HepG2 (cell line): ENCODE data around the gene SEZ6L. TPM values are rescaled to one million over a fixed set of nuclear protein-coding genes. Genes with fewer than 3 reads are reported as not detected.

Source experiments
- ATAC-seq: fragments of 200-7000 bp; cut with Tn5 transposase; 3 replicates; pipeline ENCODE4 v1.9.1; 2020; ENCODE audit warnings: mild to moderate bottlenecking, moderate library complexity
- BruUV-seq: library from RNA; stranded (reverse); fragments of 400-500 nt; replicated peaks from 2 replicates; lab custom pipeline; 2021; lab: Mats Ljungman, UMichigan
- CTCF ChIA-PET: fragments of 300-600 bp; formaldehyde crosslinking; extraction: SDS; loops from one replicate; lab custom pipeline; 2021; ENCODE audit warnings: low total read pairs, inconsistent platforms, low intra/inter-chr PET ratio; lab: Yijun Ruan, JAX
- POLR2A ChIA-PET: fragments of 350-600 bp; sonication (Branson Sonifier 250); formaldehyde crosslinking; loops from one replicate; lab custom pipeline; 2020; ENCODE audit warnings: antibody characterized with exemption, inconsistent platforms; lab: Yijun Ruan, JAX
- DNase-seq: peaks from one replicate; pipeline ENCODE4 v3.0.0-alpha.2; 2015; ENCODE audit warnings: low spot score
- FAIRE-seq: peaks from 3 replicates; lab custom pipeline; 2011; peaks lifted over from hg19 to GRCh38; lab: Jason Lieb, UNC
- H2AFZ ChIP-seq: one replicate; pipeline ENCODE4 v1.6.1; 2011; ENCODE audit warnings: low read length, inconsistent platforms
- H3K27ac ChIP-seq: fragments of 300-600 bp; 3 replicates; pipeline ENCODE4 v1.8.0; 2011; ENCODE audit warnings: mixed run types, mild to moderate bottlenecking, mixed read lengths, low read length, inconsistent platforms; ENCODE audit not compliant: insufficient read depth; ENCODE audit errors: extremely low read length
- H3K27me3 ChIP-seq, 2 experiments: fragments of 200-600 bp in 1 of 2; 2 replicates in 1 of 2; 3 replicates in 1 of 2; pipeline versions ENCODE4 v1.6.0 to v1.8.0; 2011; ENCODE audit warnings: low read length in 2 of 2, mild to moderate bottlenecking in 2 of 2, moderate library complexity in 2 of 2, inconsistent platforms in 1 of 2; ENCODE audit not compliant: insufficient read depth in 2 of 2, control insufficient read depth in 1 of 2
- H3K36me3 ChIP-seq, 2 experiments: fragments of 200-600 bp in 1 of 2; replicated peaks in 1 of 2; 2 replicates in 1 of 2; 3 replicates in 1 of 2; pipeline versions ENCODE4 v1.5.1 to v1.8.0; 2011; ENCODE audit warnings: low read length in 2 of 2, inconsistent platforms in 1 of 2; ENCODE audit not compliant: insufficient read depth in 2 of 2, control insufficient read depth in 1 of 2
- H3K4me1 ChIP-seq: 2 replicates; pipeline ENCODE4 v1.5.1; 2012; ENCODE audit warnings: low read length, inconsistent platforms; ENCODE audit not compliant: insufficient read depth
- H3K4me2 ChIP-seq: 2 replicates; pipeline ENCODE4 v1.6.0; 2011; ENCODE audit warnings: low read depth, low read length, inconsistent platforms
- H3K4me3 ChIP-seq, 3 experiments: fragments of 200-600 bp in 1 of 3; sonication (generic), shearing (Covaris generic) in 1 of 3; replicated peaks in 1 of 3; 2 replicates each; pipeline ENCODE4 v1.5.1; 2011 to 2016; ENCODE audit warnings: low read length in 3 of 3, inconsistent platforms in 2 of 3, low read depth in 2 of 3, mild to moderate bottlenecking in 2 of 3, control low read depth in 1 of 3, mixed read lengths in 1 of 3; ENCODE audit not compliant: insufficient read depth in 1 of 3
- H3K79me2 ChIP-seq: one replicate; pipeline ENCODE4 v1.6.1; 2011; ENCODE audit warnings: low read length, inconsistent platforms; ENCODE audit not compliant: insufficient read depth
- H3K9ac ChIP-seq: 2 replicates; pipeline ENCODE4 v1.6.0; 2011; ENCODE audit warnings: mild to moderate bottlenecking, low read depth, low read length, inconsistent platforms; ENCODE audit not compliant: insufficient read depth
- H3K9me3 ChIP-seq: 2 replicates; pipeline ENCODE4 v1.5.1; 2012; ENCODE audit warnings: mild to moderate bottlenecking, low read length
- H4K20me1 ChIP-seq: 2 replicates; pipeline ENCODE4 v1.6.0; 2011; ENCODE audit warnings: inconsistent platforms, mild to moderate bottlenecking, low read length, moderate library complexity; ENCODE audit not compliant: insufficient read depth
- CEBPG ChIP-seq: IDR thresholded peaks from 2 replicates; pipeline ENCODE4 v1.6.1; 2016
- CREB1 ChIP-seq, 2 experiments: fragments of 450-650 bp in 1 of 2; IDR thresholded peaks; 2 replicates each; pipeline ENCODE4 v1.6.1; 2016 to 2017; ENCODE audit warnings: control low read depth in 1 of 2, mild to moderate bottlenecking in 1 of 2, missing compliant biosample characterization in 1 of 2, missing genetic modification characterization in 1 of 2
- DNMT3B ChIP-seq: conservative IDR thresholded peaks from 2 replicates; pipeline ENCODE4 v1.6.1; 2016; ENCODE audit warnings: missing biosample characterization, control low read depth
- EZH2 ChIP-seq: conservative IDR thresholded peaks from 2 replicates; pipeline ENCODE4 v1.6.1; 2012; ENCODE audit warnings: mild to moderate bottlenecking, low read depth, low read length, moderate library complexity
- FOXP4 ChIP-seq: sonication (generic); formaldehyde crosslinking; IDR thresholded peaks from 2 replicates; pipeline ENCODE4 v1.4.0; 2020; ENCODE audit warnings: missing genetic modification reagents
- HOXD1 ChIP-seq: sonication (generic); formaldehyde crosslinking; IDR thresholded peaks from 2 replicates; pipeline ENCODE4 v1.5.0; 2020; ENCODE audit warnings: missing genetic modification reagents
- KAT8 ChIP-seq: IDR thresholded peaks from 2 replicates; pipeline ENCODE4 v1.6.1; 2016; ENCODE audit warnings: missing genetic modification reagents, missing compliant biosample characterization
- MYNN ChIP-seq: sonication (generic); formaldehyde crosslinking; IDR thresholded peaks from 2 replicates; pipeline ENCODE4 v1.4.0; 2020; ENCODE audit warnings: mild to moderate bottlenecking, low read depth, missing genetic modification reagents
- PCBP1 ChIP-seq: fragments of 200-400 bp; formaldehyde crosslinking; IDR thresholded peaks from 2 replicates; pipeline ENCODE4 v1.6.1; 2017; ENCODE audit warnings: mild to moderate bottlenecking, low read depth, low read length, borderline replicate concordance
- PHF20 ChIP-seq: sonication (generic); formaldehyde crosslinking; IDR thresholded peaks from 2 replicates; pipeline ENCODE4 v1.5.0; 2020; ENCODE audit warnings: mild to moderate bottlenecking, missing genetic modification reagents
- POGK ChIP-seq: sonication (generic); formaldehyde crosslinking; conservative IDR thresholded peaks from 2 replicates; pipeline ENCODE4 v1.8.0; 2022; ENCODE audit warnings: mild to moderate bottlenecking, moderate library complexity, missing genetic modification reagents
- POGZ ChIP-seq: sonication (generic); formaldehyde crosslinking; IDR thresholded peaks from 2 replicates; pipeline ENCODE4 v1.4.0; 2020; ENCODE audit warnings: mild to moderate bottlenecking, missing genetic modification reagents
- POLR2AphosphoS5 ChIP-seq: IDR thresholded peaks from 2 replicates; pipeline ENCODE4 v1.6.1; 2012; ENCODE audit warnings: low read depth, low read length
- POLR2G ChIP-seq: fragments of 200-400 bp; formaldehyde crosslinking; IDR thresholded peaks from 2 replicates; pipeline ENCODE4 v1.6.1; 2018; ENCODE audit warnings: mild to moderate bottlenecking, low read depth, low read length, moderate library complexity
- SCMH1 ChIP-seq: sonication (generic); formaldehyde crosslinking; IDR thresholded peaks from 2 replicates; pipeline ENCODE4 v1.9.0; 2021; ENCODE audit warnings: missing genetic modification reagents, mild to moderate bottlenecking, borderline replicate concordance
- TAF15 ChIP-seq: fragments of 200-400 bp; formaldehyde crosslinking; IDR thresholded peaks from one replicate; pipeline ENCODE4 v1.6.1; 2018; ENCODE audit warnings: mild to moderate bottlenecking, low read depth, low read length; ENCODE audit not compliant: poor library complexity, severe bottlenecking
- YY1 ChIP-seq: IDR thresholded peaks from 2 replicates; pipeline ENCODE4 v1.6.1; 2011; ENCODE audit warnings: low read length, low read depth, moderate library complexity, mild to moderate bottlenecking; ENCODE audit not compliant: insufficient read depth, insufficient replicate concordance
- ZBTB20 ChIP-seq: sonication (generic); formaldehyde crosslinking; IDR thresholded peaks from 2 replicates; pipeline ENCODE4 v1.8.1; 2023; ENCODE audit warnings: missing genetic modification reagents, low read depth, mild to moderate bottlenecking, borderline replicate concordance
- ZNF335 ChIP-seq: sonication (generic); formaldehyde crosslinking; IDR thresholded peaks from 2 replicates; pipeline ENCODE4 v1.4.0; 2020; ENCODE audit warnings: missing genetic modification reagents
- ZNF75D ChIP-seq: sonication (generic); formaldehyde crosslinking; IDR thresholded peaks from 2 replicates; pipeline ENCODE4 v1.8.1; 2023; ENCODE audit warnings: missing genetic modification reagents, mild to moderate bottlenecking, borderline replicate concordance
- ZNF772 ChIP-seq: sonication (generic); formaldehyde crosslinking; IDR thresholded peaks from 2 replicates; pipeline ENCODE4 v1.5.0; 2020; ENCODE audit warnings: mild to moderate bottlenecking, missing genetic modification reagents
- WGBS: methylation state at CpG from one replicate; pipeline ENCODE4 v1.1.6; 2017; ENCODE audit warnings: low lambda C conversion rate; 5-methylcytosine and 5-hydroxymethylcytosine counted together
- in situ Hi-C: cut with HindIII; loops from 2 replicates; pipeline ENCODE4 v1.10.0; 2017; ENCODE audit warnings: low pct_unique_long_range_greater_than_20kb; ENCODE audit not compliant: extremely low pct_ligation_motif_present
- intact Hi-C: fragments of 100-400 bp; cut with micrococcal nuclease; formaldehyde crosslinking; loops from one replicate; pipeline ENCODE4 v1.10.0; 2022; ENCODE audit not compliant: unreplicated experiment
- polyA plus RNA-seq, 8 experiments: library from polyadenylated mRNA; depleted of rRNA in 3 of 8; stranded (reverse) in 7 of 8; unstranded in 1 of 8; fragments of >200 nt; fragmentation: Illumina TruSeq in 4 of 8; extraction: Trizol in 4 of 8; gene quantifications; 2 replicates each; pipeline versions ENCODE4 v1.2.1 to v1.2.3, GENCODE V29; 2011 to 2016; ENCODE audit warnings: low read depth in 4 of 8, missing spikeins in 1 of 8, mixed read lengths in 1 of 8; ENCODE audit not compliant: insufficient read depth in 1 of 8
- total RNA-seq, 5 experiments: library from RNA; depleted of rRNA; stranded (reverse); fragments of >200 nt; fragmentation: Illumina TruSeq; extraction: Trizol; gene quantifications; 2 replicates each; pipeline ENCODE4 v1.2.3, GENCODE V29; 2016; ENCODE audit warnings: low read depth in 1 of 5
- TF ChIP-seq, protein P1 (sequence below): sonication (generic); formaldehyde crosslinking; IDR thresholded peaks from 2 replicates; pipeline ENCODE4 v1.4.0; 2020; ENCODE audit warnings: mild to moderate bottlenecking, missing genetic modification reagents

Gene SEZ6L
- total and polyA plus RNA-seq, 2 of the 13 experiments (the other 11 are each of a cell fraction or from before 2014, with no cell fraction given), result not detected

- FAIRE-seq, result peak; percentile 80
- peak overlapping the region; percentile 51 for H3K27ac ChIP-seq
- no peaks in the 10 kb centered on the region for H4K20me1 ChIP-seq
- no peak overlapping the region for H2AFZ ChIP-seq
- no peaks in the 10 kb centered on the region; a peak in 1 of 5 replicates for H3K27me3 ChIP-seq
- 0% methylated on average over 3 of the region's 3 CpGs for WGBS
- intact Hi-C loops (no loop called here), in situ Hi-C loops (no loop called here)
- no peak overlapping the region for H3K9ac ChIP-seq
- ChIA-PET CTCF (no interaction called here), POLR2A (no interaction called here)
- peaks cover 38% of the 10 kb centered on the region for H3K4me1 ChIP-seq
- peak; percentile 94 for ATAC-seq
- no peak overlapping the region for H3K4me3 ChIP-seq
- BruUV-seq, result no TSS peak
- peak; percentile 87 for DNase-seq
- no peaks in the 10 kb centered on the region for H3K9me3 ChIP-seq
- H3K36me3 ChIP-seq, result no peaks in the 10 kb centered on the region
- peak overlapping the region; percentile 33 for H3K4me2 ChIP-seq
- H3K79me2 ChIP-seq, result no peaks in the 10 kb centered on the region
- peak; percentile 51; the same call in 1 of the 2 replicates for TF ChIP-seq ZBTB20 (CRISPR knock-in tag)
- no peak for TF ChIP-seq TAF15
- TF ChIP-seq POLR2G, result no peak
- TF ChIP-seq, protein P1, sequence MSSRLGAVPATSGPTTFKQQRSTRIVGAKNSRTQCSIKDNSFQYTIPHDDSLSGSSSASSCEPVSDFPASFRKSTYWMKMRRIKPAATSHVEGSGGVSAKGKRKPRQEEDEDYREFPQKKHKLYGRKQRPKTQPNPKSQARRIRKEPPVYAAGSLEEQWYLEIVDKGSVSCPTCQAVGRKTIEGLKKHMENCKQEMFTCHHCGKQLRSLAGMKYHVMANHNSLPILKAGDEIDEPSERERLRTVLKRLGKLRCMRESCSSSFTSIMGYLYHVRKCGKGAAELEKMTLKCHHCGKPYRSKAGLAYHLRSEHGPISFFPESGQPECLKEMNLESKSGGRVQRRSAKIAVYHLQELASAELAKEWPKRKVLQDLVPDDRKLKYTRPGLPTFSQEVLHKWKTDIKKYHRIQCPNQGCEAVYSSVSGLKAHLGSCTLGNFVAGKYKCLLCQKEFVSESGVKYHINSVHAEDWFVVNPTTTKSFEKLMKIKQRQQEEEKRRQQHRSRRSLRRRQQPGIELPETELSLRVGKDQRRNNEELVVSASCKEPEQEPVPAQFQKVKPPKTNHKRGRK, result no peak
- no peak for TF ChIP-seq HOXD1 (CRISPR knock-in tag)
- no peak for TF ChIP-seq YY1
- TF ChIP-seq KAT8 (CRISPR knock-in tag), result peak; percentile 42; the same call in 1 of the 2 replicates
- TF ChIP-seq ZNF772 (CRISPR knock-in tag), result no peak
- TF ChIP-seq EZH2, result no peak
- no peak for TF ChIP-seq ZNF335
- no peak for TF ChIP-seq POGZ (CRISPR knock-in tag)
- TF ChIP-seq ZNF75D (CRISPR knock-in tag), result no peak
- no peak for TF ChIP-seq PCBP1
- no peak for TF ChIP-seq SCMH1 (CRISPR knock-in tag)
- peak; percentile 82 for TF ChIP-seq CEBPG (CRISPR knock-in tag)
- no peak for TF ChIP-seq CREB1 (IDR thresholded peaks at IDR 0.05)
- TF ChIP-seq CREB1 (CRISPR knock-in tag; IDR thresholded peaks at IDR 0.05), result no peak
- TF ChIP-seq MYNN (CRISPR knock-in tag), result no peak
- peak; percentile 77 for TF ChIP-seq FOXP4 (CRISPR knock-in tag)
- TF ChIP-seq POLR2AphosphoS5, result no peak
- no peak for TF ChIP-seq POGK (CRISPR knock-in tag)
- TF ChIP-seq DNMT3B (CRISPR knock-in tag), result no peak
- no peak for TF ChIP-seq PHF20 (CRISPR knock-in tag)
Observed at GRCh38 chr22:26196657-26197056, 27.4 kb downstream of the SEZ6L start.
